Tibial nerve (tissue), 4 donors: ENCODE results near the gene MIOX. TPM values are rescaled to one million over a fixed set of nuclear protein-coding genes. Genes with fewer than 3 reads are reported as not detected.

Source experiments
- DNase-seq, 2 donors: peaks; one replicate each; pipeline ENCODE4 v3.0.0-alpha.2; 2019; ENCODE audit warnings: low spot score in 2 of 2
- H3K27ac ChIP-seq, 4 donors: fragments of 200-600 bp; sonication (generic) in 3 of 4; one replicate each; pipeline ENCODE4 v1.5.1; 2017 to 2019; ENCODE audit warnings: mild to moderate bottlenecking in 1 of 4
- H3K27me3 ChIP-seq, 2 donors: fragments of 200-600 bp; sonication (generic) in 1 of 2; one replicate each; pipeline versions ENCODE4 v1.5.1 to v1.6.0; 2017 to 2019
- H3K36me3 ChIP-seq, 3 donors: fragments of 200-600 bp; sonication (generic); one replicate each; pipeline ENCODE4 v1.5.1; 2018 to 2019
- H3K4me1 ChIP-seq, 4 donors: fragments of 200-600 bp; sonication (generic) in 3 of 4; one replicate each; pipeline ENCODE4 v1.5.1; 2017 to 2019
- H3K4me3 ChIP-seq, 4 donors: fragments of 200-600 bp; sonication (generic) in 3 of 4; one replicate each; pipeline ENCODE4 v1.5.1; 2017 to 2019; ENCODE audit warnings: mild to moderate bottlenecking in 1 of 4, moderate library complexity in 1 of 4
- H3K9me3 ChIP-seq, 4 donors: fragments of 200-600 bp; sonication (generic) in 3 of 4; one replicate each; pipeline ENCODE4 v1.5.1; 2017 to 2019
- EP300 ChIP-seq, 2 donors: sonication (generic); formaldehyde crosslinking; IDR thresholded peaks; one replicate each; pipeline ENCODE4 v1.6.1; 2017; ENCODE audit warnings: antibody characterized with exemption in 2 of 2, mild to moderate bottlenecking in 1 of 2
- POLR2A ChIP-seq, 2 donors: fragments of 450-650 bp; IDR thresholded peaks; one replicate each; pipeline ENCODE4 v1.6.1; 2017; ENCODE audit warnings: antibody characterized with exemption in 2 of 2, mild to moderate bottlenecking in 2 of 2, moderate library complexity in 2 of 2
- WGBS, 2 donors: methylation state at CpG; one replicate each; pipeline ENCODE4 v1.1.5; 2018; 5-methylcytosine and 5-hydroxymethylcytosine counted together
- total RNA-seq, 4 donors: library from RNA; depleted of rRNA; stranded (reverse); fragments of >200 nt; gene quantifications; one replicate each; pipeline ENCODE4 v1.1.0, GENCODE V29; 2016
- TF ChIP-seq, protein P1 (sequence below), 5 experiments: fragments of 200-600 bp in 3 of 5; fragments of 450-650 bp in 2 of 5; sonication (generic) in 3 of 5; IDR thresholded peaks; one replicate each; pipeline ENCODE4 v1.5.1; 2016 to 2019; ENCODE audit warnings: antibody characterized with exemption in 5 of 5, mild to moderate bottlenecking in 3 of 5, moderate library complexity in 2 of 5

The MIOX gene
- total RNA-seq, 4 donors from 2014 or later = not detected

DNA sequence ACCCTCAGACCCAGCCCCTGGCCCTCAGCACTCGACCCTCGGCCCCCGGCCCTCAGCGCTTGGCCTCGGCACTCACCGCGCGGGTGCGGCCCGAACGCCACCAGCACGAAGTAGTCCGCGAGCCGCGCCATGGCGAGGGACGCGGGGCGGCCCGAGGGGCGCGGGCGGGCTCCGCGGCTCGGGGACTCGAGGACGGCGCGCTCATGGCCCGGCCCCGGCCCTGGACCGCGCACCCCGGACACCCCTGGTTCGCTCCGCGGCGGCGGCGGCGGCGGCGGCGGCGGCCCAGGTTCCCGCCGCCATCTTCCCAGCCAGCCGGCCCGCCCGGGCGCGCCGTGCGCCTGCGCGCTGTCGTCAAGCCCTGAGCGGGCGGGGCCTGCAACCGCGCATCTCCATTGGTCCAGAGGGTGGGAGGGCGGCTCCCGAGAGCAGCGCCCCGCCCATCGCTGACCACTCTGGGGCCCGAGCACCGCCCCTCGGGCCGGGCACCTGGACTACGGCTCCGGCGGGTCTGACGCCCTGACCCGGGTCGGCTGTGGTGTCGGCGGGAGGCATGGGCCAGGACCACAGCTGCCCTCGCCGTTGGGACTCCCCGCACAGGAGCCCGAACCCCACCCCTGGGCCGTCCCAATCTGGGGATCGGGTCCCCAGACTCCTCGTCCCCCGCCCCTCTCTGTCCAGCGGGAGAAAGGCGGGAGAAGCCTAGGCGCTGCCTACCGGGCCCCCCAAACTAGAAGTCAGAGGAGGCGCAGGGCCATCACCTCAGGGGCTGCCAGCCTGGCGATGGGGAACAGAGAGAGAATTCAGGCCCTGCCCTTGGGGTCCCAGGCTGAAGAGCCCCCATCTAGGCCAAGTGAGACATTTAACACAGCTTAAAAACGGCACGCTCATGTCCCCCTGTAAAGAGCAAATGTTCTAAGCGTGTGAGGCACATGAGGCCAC lies 11.7 kb upstream of the MIOX start, which contains the start of gene SBF1:
Gene SBF1 (minus strand): TSS at position 326 of the 942 bp plus-strand sequence. CDS start 195 bp downstream, at position 131.
- 4 to 28% methylated on average over 6 to 20 of the region's 97 CpGs for WGBS, 2 donors
- Histone ChIP-seq H3K27ac (peak within 1 kb of the TSS; percentile 68 to 90 (median 82)), H3K4me1 (peaks cover 5 to 47% (median 44%) of the 10 kb centered on the region in 4 donors)

DNA sequence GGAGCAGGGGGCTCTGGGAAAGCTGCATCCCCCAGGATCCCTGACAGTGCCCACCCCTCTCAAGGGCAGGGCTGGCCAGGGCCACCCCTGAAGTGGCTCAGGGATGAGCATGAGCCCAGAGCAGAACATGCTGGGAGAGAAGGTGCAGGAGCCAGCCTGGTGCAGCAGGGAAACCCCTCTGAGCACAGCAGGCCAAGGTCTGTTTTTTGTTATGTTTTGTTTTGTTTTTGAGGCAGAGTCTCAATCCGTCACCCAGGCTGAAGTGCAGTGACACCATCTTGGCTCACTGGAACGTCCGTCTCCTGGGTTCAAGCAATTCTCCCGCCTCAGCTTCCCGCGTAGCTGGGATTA lies 11.0 kb upstream of the MIOX start:
- no peaks in the 10 kb centered on the region for H3K36me3 ChIP-seq
- TF ChIP-seq, protein P1, sequence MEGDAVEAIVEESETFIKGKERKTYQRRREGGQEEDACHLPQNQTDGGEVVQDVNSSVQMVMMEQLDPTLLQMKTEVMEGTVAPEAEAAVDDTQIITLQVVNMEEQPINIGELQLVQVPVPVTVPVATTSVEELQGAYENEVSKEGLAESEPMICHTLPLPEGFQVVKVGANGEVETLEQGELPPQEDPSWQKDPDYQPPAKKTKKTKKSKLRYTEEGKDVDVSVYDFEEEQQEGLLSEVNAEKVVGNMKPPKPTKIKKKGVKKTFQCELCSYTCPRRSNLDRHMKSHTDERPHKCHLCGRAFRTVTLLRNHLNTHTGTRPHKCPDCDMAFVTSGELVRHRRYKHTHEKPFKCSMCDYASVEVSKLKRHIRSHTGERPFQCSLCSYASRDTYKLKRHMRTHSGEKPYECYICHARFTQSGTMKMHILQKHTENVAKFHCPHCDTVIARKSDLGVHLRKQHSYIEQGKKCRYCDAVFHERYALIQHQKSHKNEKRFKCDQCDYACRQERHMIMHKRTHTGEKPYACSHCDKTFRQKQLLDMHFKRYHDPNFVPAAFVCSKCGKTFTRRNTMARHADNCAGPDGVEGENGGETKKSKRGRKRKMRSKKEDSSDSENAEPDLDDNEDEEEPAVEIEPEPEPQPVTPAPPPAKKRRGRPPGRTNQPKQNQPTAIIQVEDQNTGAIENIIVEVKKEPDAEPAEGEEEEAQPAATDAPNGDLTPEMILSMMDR (IDR thresholded peaks at IDR 0.05) = no peak
- TF ChIP-seq EP300 (IDR thresholded peaks at IDR 0.05) (no peak), POLR2A (IDR thresholded peaks at IDR 0.05) (no peak)
- WGBS, 2 donors = 89 to 95% methylated on average over 6 of the region's 6 CpGs
- no peaks in the 10 kb centered on the region for H3K9me3 ChIP-seq
- H3K27ac ChIP-seq = peak overlapping the region in 1 of 4 donors; percentile 90
- no peak for DNase-seq
- H3K27me3 ChIP-seq = peaks cover 0 to 8% of the 10 kb centered on the region in 2 donors
- peaks cover 5 to 41% (median 37%) of the 10 kb centered on the region in 4 donors for H3K4me1 ChIP-seq
- peak overlapping the region; percentile 34 to 83 (median 54) for H3K4me3 ChIP-seq

More for the DNA sequence above, 11.7 kb upstream of the MIOX start, which contains the start of gene SBF1:
- Histone ChIP-seq H3K27me3 (peaks cover 0 to 2% of the 10 kb centered on the region in 2 donors), H3K4me3 (peak within 1 kb of the TSS; percentile 56 to 83 (median 77)), H3K9me3 (no peaks in the 10 kb centered on the region), H3K36me3 (no peaks in the 10 kb centered on the region)
- peak; percentile 83 to 89 for DNase-seq
- peak in 1 of 2 donors; percentile 51 for TF ChIP-seq EP300 (IDR thresholded peaks at IDR 0.05)
- TF ChIP-seq, protein P1 (IDR thresholded peaks at IDR 0.05) = peak in 1 of 5 experiments; percentile 18
- peak; percentile 79 to 93 for TF ChIP-seq POLR2A (IDR thresholded peaks at IDR 0.05)

DNA sequence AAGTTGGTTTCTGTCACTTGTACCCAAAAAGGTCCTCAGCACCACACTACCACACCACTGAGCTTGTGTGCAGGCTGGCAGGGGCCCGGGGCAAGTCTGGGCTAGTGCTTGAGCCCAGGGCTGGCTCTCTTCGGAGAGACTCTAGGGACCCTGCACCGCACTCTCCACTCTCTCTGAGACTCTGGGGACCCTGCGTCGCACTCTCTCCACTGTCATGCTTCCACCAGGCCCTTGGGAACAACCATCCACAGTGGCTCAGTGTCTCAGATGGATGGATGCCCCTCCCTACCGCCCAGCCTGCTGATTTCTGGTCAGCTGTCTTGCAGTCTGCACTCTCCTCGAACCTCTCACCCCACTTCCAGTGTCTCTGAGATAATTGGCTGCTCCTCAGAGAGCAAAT lies 9.8 kb upstream of the MIOX start:
- H3K9me3 ChIP-seq = no peaks in the 10 kb centered on the region
- H3K27me3 ChIP-seq = peaks cover 0 to 19% of the 10 kb centered on the region in 2 donors
- no peaks in the 10 kb centered on the region for H3K36me3 ChIP-seq
- no peak for DNase-seq
- WGBS, 2 donors = 72 to 74% methylated on average over 7 of the region's 7 CpGs
- no peak overlapping the region for H3K4me3 ChIP-seq
- H3K4me1 ChIP-seq = peaks cover 5 to 39% (median 28%) of the 10 kb centered on the region in 4 donors
- no peak overlapping the region for H3K27ac ChIP-seq
- TF ChIP-seq, protein P1 (IDR thresholded peaks at IDR 0.05) = no peak
- TF ChIP-seq POLR2A (IDR thresholded peaks at IDR 0.05) (no peak), EP300 (IDR thresholded peaks at IDR 0.05) (no peak)

DNA sequence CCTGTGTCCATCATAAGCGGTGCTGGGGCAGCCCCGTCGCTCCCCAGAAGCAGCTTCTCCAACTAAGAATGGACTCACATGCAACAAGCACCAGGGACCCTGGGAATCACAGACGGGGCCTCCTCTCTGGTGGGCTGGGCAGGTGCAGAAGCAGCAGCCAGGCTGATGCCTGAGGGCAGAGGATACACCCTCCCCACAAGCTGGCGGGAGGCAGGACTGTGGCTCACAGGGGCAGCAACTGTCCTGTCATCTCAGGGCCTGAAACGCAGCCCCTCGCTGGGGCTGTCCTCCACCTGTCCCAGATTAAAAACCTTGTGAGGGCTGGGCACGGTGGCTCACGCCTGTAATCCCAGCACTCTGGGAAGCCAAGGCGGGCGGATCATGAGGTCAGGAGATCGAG lies 8.7 kb upstream of the MIOX start:
- peaks cover 5 to 31% (median 21%) of the 10 kb centered on the region in 4 donors for H3K4me1 ChIP-seq
- H3K27ac ChIP-seq = no peak overlapping the region
- no peak for DNase-seq
- H3K27me3 ChIP-seq = peaks cover 4 to 30% of the 10 kb centered on the region in 2 donors
- H3K4me3 ChIP-seq = no peak overlapping the region
- WGBS, 2 donors = 89 to 92% methylated on average over 12 of the region's 12 CpGs
- no peaks in the 10 kb centered on the region for H3K36me3 ChIP-seq
- TF ChIP-seq, protein P1 (IDR thresholded peaks at IDR 0.05) = no peak
- no peak for TF ChIP-seq EP300 (IDR thresholded peaks at IDR 0.05)
- no peak for TF ChIP-seq POLR2A (IDR thresholded peaks at IDR 0.05)
- H3K9me3 ChIP-seq = no peaks in the 10 kb centered on the region

DNA sequence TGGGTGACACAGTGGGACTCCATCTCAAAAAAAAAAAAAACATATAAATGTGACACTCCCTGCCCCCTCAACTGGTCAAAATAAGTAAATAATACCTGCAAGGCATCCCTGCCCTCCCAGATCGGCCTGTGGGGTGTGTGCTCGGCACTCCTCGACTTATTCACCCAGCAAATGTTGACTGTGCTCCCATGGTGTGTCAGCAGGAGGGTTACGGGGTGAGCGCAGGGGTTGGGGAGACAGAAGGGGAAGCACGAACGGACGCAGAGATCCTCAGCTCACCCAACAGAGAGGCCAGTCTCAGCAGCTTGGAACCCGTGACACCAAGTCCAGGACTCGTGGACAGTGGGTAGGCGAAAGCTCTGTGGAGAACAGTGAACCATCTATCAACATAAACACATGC lies 6.9 kb upstream of the MIOX start:
- DNase-seq = no peak
- 68 to 69% methylated on average over 11 of the region's 11 CpGs for WGBS, 2 donors
- Histone ChIP-seq H3K27me3 (peaks cover 4 to 48% of the 10 kb centered on the region in 2 donors), H3K4me3 (no peak overlapping the region), H3K9me3 (no peaks in the 10 kb centered on the region), H3K36me3 (no peaks in the 10 kb centered on the region), H3K27ac (no peak overlapping the region), H3K4me1 (peaks cover 0 to 20% (median 12%) of the 10 kb centered on the region in 4 donors)
- TF ChIP-seq POLR2A (IDR thresholded peaks at IDR 0.05) = no peak
- TF ChIP-seq, protein P1 (IDR thresholded peaks at IDR 0.05) = no peak
- TF ChIP-seq EP300 (IDR thresholded peaks at IDR 0.05) = no peak
